K562 (cell line): ENCODE results near the gene CCDC61. TPM values are rescaled to one million over a fixed set of nuclear protein-coding genes. Genes with fewer than 3 reads are reported as not detected.

ENCODE experiments used
- ATAC-seq: fragments of 200-7000 bp; cut with Tn5 transposase; 3 replicates; pipeline ENCODE4 v1.9.1; 2020; ENCODE audit warnings: moderate library complexity
- BruUV-seq: library from RNA; stranded (reverse); fragments of 400-500 nt; replicated peaks from 2 replicates; lab custom pipeline; 2021; lab: Mats Ljungman, UMichigan
- CTCF ChIA-PET: fragments of 300-600 bp; formaldehyde crosslinking; extraction: SDS; loops from one replicate; lab custom pipeline; 2021; ENCODE audit warnings: low intra/inter-chr PET ratio; lab: Yijun Ruan, JAX
- POLR2A ChIA-PET: fragments of 300-600, 350-650 bp; sonication (Branson Sonifier 250); formaldehyde crosslinking; extraction: SDS; loops from one replicate; lab custom pipeline; 2021; ENCODE audit warnings: antibody characterized with exemption, inconsistent platforms; lab: Yijun Ruan, JAX
- DNase-seq, 4 experiments: peaks; one replicate each; pipeline versions ENCODE4 v3.0.0 to v3.0.0-alpha.2; 2011 to 2018; ENCODE audit warnings: low spot score in 3 of 4, mixed read lengths in 3 of 4; ENCODE audit errors: extremely low read depth in 1 of 4
- FAIRE-seq: peaks from 2 replicates; lab custom pipeline; 2011; peaks lifted over from hg19 to GRCh38; lab: Jason Lieb, UNC
- H2AFZ ChIP-seq: 2 replicates; pipeline ENCODE4 v1.6.0; 2011; ENCODE audit warnings: low read depth, low read length, control low read depth, inconsistent platforms
- H3K27ac ChIP-seq: fragments of 200-600 bp; 3 replicates; pipeline ENCODE4 v1.8.0; 2011; ENCODE audit warnings: low read depth, mild to moderate bottlenecking, control low read depth, inconsistent platforms, low read length, moderate library complexity, mixed read lengths; ENCODE audit errors: extremely low read depth
- H3K27me3 ChIP-seq, 2 experiments: fragments of 300-600 bp in 1 of 2; 2 replicates in 1 of 2; 3 replicates in 1 of 2; pipeline versions ENCODE4 v1.6.0 to v1.8.0; 2011; ENCODE audit warnings: inconsistent platforms in 2 of 2, low read length in 2 of 2, mild to moderate bottlenecking in 1 of 2, mixed read lengths in 1 of 2, moderate library complexity in 1 of 2; ENCODE audit not compliant: control insufficient read depth in 2 of 2, insufficient read depth in 2 of 2
- H3K36me3 ChIP-seq: fragments of 300-600 bp; 3 replicates; pipeline ENCODE4 v1.8.0; 2011; ENCODE audit warnings: mild to moderate bottlenecking, low read length, inconsistent platforms; ENCODE audit not compliant: control insufficient read depth, insufficient read depth
- H3K4me1 ChIP-seq, 2 experiments: fragments of 200-600 bp in 1 of 2; replicated peaks in 1 of 2; 2 replicates in 1 of 2; 3 replicates in 1 of 2; pipeline versions ENCODE4 v1.5.1 to v1.8.0; 2011; ENCODE audit warnings: inconsistent platforms in 2 of 2, low read length in 2 of 2, mild to moderate bottlenecking in 1 of 2, mixed read lengths in 1 of 2, moderate library complexity in 1 of 2; ENCODE audit not compliant: control insufficient read depth in 2 of 2, insufficient read depth in 2 of 2
- H3K4me2 ChIP-seq: 2 replicates; pipeline ENCODE4 v1.6.1; 2011; ENCODE audit warnings: low read length, control low read depth, inconsistent platforms, mixed read lengths; ENCODE audit not compliant: insufficient read depth
- H3K4me3 ChIP-seq: fragments of 200-600 bp; sonication (generic), shearing (Covaris generic); 2 replicates; pipeline ENCODE4 v1.5.1; 2016; ENCODE audit warnings: control low read depth, inconsistent platforms
- H3K79me2 ChIP-seq: fragments of 200-600 bp; 3 replicates; pipeline ENCODE4 v1.8.0; 2011; ENCODE audit warnings: low read length, inconsistent platforms; ENCODE audit not compliant: control insufficient read depth, insufficient read depth
- H3K9ac ChIP-seq, 2 experiments: 2 replicates each; pipeline versions ENCODE4 v1.6.0 to v1.6.1; 2011; ENCODE audit warnings: low read depth in 2 of 2, low read length in 2 of 2, control low read depth in 1 of 2, inconsistent platforms in 1 of 2, mild to moderate bottlenecking in 1 of 2, mixed read lengths in 1 of 2; ENCODE audit not compliant: insufficient read depth in 1 of 2
- H3K9me1 ChIP-seq: one replicate; pipeline ENCODE4 v1.6.0; 2011; ENCODE audit warnings: inconsistent platforms, mild to moderate bottlenecking, low read length, moderate library complexity; ENCODE audit not compliant: control insufficient read depth, insufficient read depth
- H3K9me3 ChIP-seq: replicated peaks from 2 replicates; pipeline ENCODE4 v1.5.1; 2011; ENCODE audit warnings: low read depth, low read length, inconsistent platforms; ENCODE audit not compliant: control insufficient read depth, insufficient read depth
- H4K20me1 ChIP-seq: replicated peaks from 2 replicates; pipeline ENCODE4 v1.6.1; 2011; ENCODE audit warnings: low read length, inconsistent platforms, mixed read lengths; ENCODE audit not compliant: control insufficient read depth, insufficient read depth
- CEBPB ChIP-seq: fragments of 450-650 bp; IDR thresholded peaks from 2 replicates; pipeline ENCODE4 v1.6.1; 2016; ENCODE audit warnings: missing genetic modification characterization, missing compliant biosample characterization
- CEBPZ ChIP-seq: fragments of 150-350 bp; IDR thresholded peaks from 2 replicates; pipeline ENCODE4 v1.6.1; 2014; ENCODE audit warnings: low read depth, mild to moderate bottlenecking, low read length, borderline replicate concordance
- FOXA3 ChIP-seq, 2 experiments: fragments of 450-650 bp in 1 of 2; sonication (generic) in 1 of 2; formaldehyde crosslinking; IDR thresholded peaks in 1 of 2; conservative IDR thresholded peaks in 1 of 2; 2 replicates each; pipeline versions ENCODE4 v1.4.0 to v1.8.0; 2020 to 2022; ENCODE audit warnings: mild to moderate bottlenecking in 2 of 2, missing genetic modification reagents in 1 of 2
- HDAC2 ChIP-seq: fragments of 450-650 bp; IDR thresholded peaks from 2 replicates; pipeline ENCODE4 v1.6.1; 2016; ENCODE audit warnings: mild to moderate bottlenecking
- IFI16 ChIP-seq: fragments of 250-450 bp; sonication (Bioruptor Pico); IDR thresholded peaks from 2 replicates; pipeline ENCODE4 v2.1.2; 2022; ENCODE audit warnings: mild to moderate bottlenecking, inconsistent platforms
- LEF1 ChIP-seq: fragments of 450-650 bp; IDR thresholded peaks from 2 replicates; pipeline ENCODE4 v1.6.1; 2016; ENCODE audit warnings: mild to moderate bottlenecking
- MAZ ChIP-seq, 2 experiments: fragments of 450-650 bp in 1 of 2; sonication (generic) in 1 of 2; formaldehyde crosslinking; IDR thresholded peaks in 1 of 2; conservative IDR thresholded peaks in 1 of 2; 2 replicates each; pipeline versions ENCODE4 v1.4.0 to v1.5.0; 2020; ENCODE audit warnings: mild to moderate bottlenecking in 1 of 2, missing genetic modification reagents in 1 of 2
- POLR2H ChIP-seq: IDR thresholded peaks from 2 replicates; pipeline ENCODE4 v1.6.1; 2016; ENCODE audit warnings: missing genetic modification characterization, low read depth, mild to moderate bottlenecking, control low read depth, missing compliant biosample characterization, moderate library complexity
- POU5F1 ChIP-seq: fragments of 150-350 bp; IDR thresholded peaks from 2 replicates; pipeline ENCODE4 v1.6.1; 2014; ENCODE audit warnings: borderline replicate concordance, low read length, low read depth, mild to moderate bottlenecking; ENCODE audit not compliant: partially characterized antibody
- PTTG1 ChIP-seq: fragments of 450-650 bp; IDR thresholded peaks from 2 replicates; pipeline ENCODE4 v1.6.1; 2016; ENCODE audit warnings: low read depth, mild to moderate bottlenecking, missing genetic modification characterization, missing compliant biosample characterization
- SMAD3 ChIP-seq: fragments of 450-650 bp; formaldehyde crosslinking; conservative IDR thresholded peaks from 2 replicates; pipeline ENCODE4 v1.4.0; 2020; ENCODE audit warnings: mild to moderate bottlenecking
- ZNF197 ChIP-seq: fragments of 200-800 bp; sonication (Bioruptor generic); IDR thresholded peaks from 2 replicates; pipeline ENCODE4 v1.6.1; 2016; ENCODE audit warnings: low read depth, missing genetic modification characterization, missing compliant biosample characterization
- ZNF23 ChIP-seq: fragments of 250-450 bp; sonication (Bioruptor Pico); IDR thresholded peaks from 2 replicates; pipeline ENCODE4 v1.4.0; 2020; ENCODE audit warnings: mild to moderate bottlenecking
- ZNF263 ChIP-seq: sonication (generic); formaldehyde crosslinking; IDR thresholded peaks from 2 replicates; pipeline ENCODE4 v1.8.0; 2022; ENCODE audit warnings: mild to moderate bottlenecking, missing genetic modification reagents, borderline replicate concordance
- ZNF696 ChIP-seq: fragments of 250-450 bp; sonication (Bioruptor Pico); conservative IDR thresholded peaks from 2 replicates; pipeline ENCODE4 v1.4.0; 2020; ENCODE audit warnings: mild to moderate bottlenecking, moderate library complexity
- WGBS: fragments of 100-300 bp; shearing (Covaris generic); methylation state at CpG from one replicate; pipeline ENCODE4 v1.1.6; 2016; ENCODE audit warnings: low coverage, mixed read lengths; ENCODE audit not compliant: insufficient coverage; ENCODE audit errors: missing lambda C conversion rate; 5-methylcytosine and 5-hydroxymethylcytosine counted together
- in situ Hi-C: fragments of 300-500 bp; cut with MboI; formaldehyde crosslinking; loops from 4 replicates; pipeline ENCODE4 v1.15.0; 2018; ENCODE audit warnings: inconsistent platforms, mixed read lengths
- intact Hi-C: fragments of 100-400 bp; cut with micrococcal nuclease; formaldehyde crosslinking; loops from 2 replicates; pipeline ENCODE4 v1.14.2; 2022
- polyA plus RNA-seq, 8 experiments: library from polyadenylated mRNA; depleted of rRNA in 4 of 8; stranded (reverse) in 5 of 8; unstranded in 3 of 8; fragments of >200 nt; fragmentation: Nextera tagmentation in 2 of 8; fragmentation: Illumina TruSeq in 1 of 8; extraction: Ambion mirVana in 2 of 8; extraction: Trizol in 1 of 8; gene quantifications; 2 replicates each; pipeline versions ENCODE4 v1.2.1 to v1.2.3, GENCODE V29; 2011 to 2014; ENCODE audit warnings: inconsistent platforms in 1 of 8, missing spikeins in 1 of 8
- total RNA-seq, 7 experiments: library from RNA; depleted of rRNA in 6 of 7; stranded (reverse); fragments of >200 nt in 6 of 7; fragmentation: Illumina TruSeq in 2 of 7; extraction: Trizol in 2 of 7; gene quantifications; 2 replicates each; pipeline versions ENCODE4 v1.2.1 to v1.2.3, GENCODE V29; 2011 to 2021; ENCODE audit warnings: low replicate concordance in 1 of 7

The CCDC61 gene
- total and polyA plus RNA-seq, 9 of the 15 experiments (the other 6 are each of a cell fraction or from before 2014, with no cell fraction given): 0.07 to 27.0 (median 10.3) TPM

GRCh38 chr19:46052896-46053295 is 57.6 kb downstream of the CCDC61 start:
- TF ChIP-seq PTTG1 (tag) (no peak), ZNF696 (no peak), HDAC2 (no peak), ZNF263 (CRISPR knock-in tag) (no peak), SMAD3 (CRISPR knock-in tag) (no peak), IFI16 (no peak), FOXA3 (CRISPR knock-in tag; conservative IDR thresholded peaks at IDR 0.05 in 1 of 2, IDR thresholded peaks at IDR 0.05 in 1 of 2) (no peak), POLR2H (tag) (no peak), MAZ (CRISPR knock-in tag; conservative IDR thresholded peaks at IDR 0.05 in 1 of 2, IDR thresholded peaks at IDR 0.05 in 1 of 2) (no peak), ZNF23 (CRISPR knock-in tag) (no peak), ZNF197 (CRISPR knock-in tag) (no peak), POU5F1 (no peak), CEBPB (tag) (no peak), CEBPZ (no peak), LEF1 (no peak)
- TF ChIP-seq, all 486 proteins: peak for 0
- BruUV-seq: no TSS peak
- Histone ChIP-seq H3K9me3 (no peaks in the 10 kb centered on the region), H3K4me1 (no peaks in the 10 kb centered on the region), H3K36me3 (no peaks in the 10 kb centered on the region), H3K4me3 (no peak overlapping the region), H3K79me2 (no peaks in the 10 kb centered on the region), H3K27me3 (0 out of 5 replicates have a peak, but pooled peaks cover 0 to 10% of the 10 kb centered on the region in 2 experiments), H3K4me2 (no peak overlapping the region), H3K9me1 (no peaks in the 10 kb centered on the region), H4K20me1 (no peaks in the 10 kb centered on the region), H2AFZ (no peak overlapping the region), H3K27ac (no peak overlapping the region), H3K9ac (no peak overlapping the region)
- ChIA-PET POLR2A (interaction anchor here (2.9 kb wide), 1 partner anchor 21 kb away, joined by 8 read pairs; no protein-coding TSS in a partner anchor), CTCF (interaction anchor here (0.6 to 0.8 kb wide), 3 partner anchors 9 to 25 kb away, joined by 3 read pairs; no protein-coding TSS in a partner anchor)
- DNase-seq (no peak), FAIRE-seq (no peak), ATAC-seq (no peak)
- intact Hi-C loops: no loop called here
- in situ Hi-C loops: no loop called here
- WGBS: 3% methylated on average over 4 of the region's 4 CpGs
